Liver (tissue), 3 donors: ENCODE results near the gene RCOR1.

Experiments
- ATF3 ChIP-seq: IDR thresholded peaks from 2 replicates; pipeline ENCODE4 v1.6.1; 2016; ENCODE audit warnings: antibody characterized with exemption
- CTCF ChIP-seq: fragments of 150-350 bp; IDR thresholded peaks from 2 replicates; pipeline ENCODE4 v1.5.1; 2017; ENCODE audit warnings: improper control_type of control experiment, low read depth, low read length; ENCODE audit not compliant: missing input control
- EGR1 ChIP-seq, 2 donors: IDR thresholded peaks; 2 replicates each; pipeline ENCODE4 v1.6.1; 2016 to 2018; ENCODE audit warnings: antibody characterized with exemption in 2 of 2, low read depth in 2 of 2
- HNF4A ChIP-seq, 2 donors: conservative IDR thresholded peaks; 2 replicates each; pipeline ENCODE4 v1.6.1; 2016; ENCODE audit warnings: antibody characterized with exemption in 2 of 2, mild to moderate bottlenecking in 2 of 2
- JUND ChIP-seq, 2 donors: IDR thresholded peaks; 2 replicates each; pipeline ENCODE4 v1.6.1; 2016; ENCODE audit warnings: antibody characterized with exemption in 2 of 2
- MAX ChIP-seq: IDR thresholded peaks from 2 replicates; pipeline ENCODE4 v1.6.1; 2016; ENCODE audit warnings: antibody characterized with exemption
- RAD21 ChIP-seq, 2 donors: IDR thresholded peaks; 2 replicates each; pipeline ENCODE4 v1.6.1; 2016; ENCODE audit warnings: antibody characterized with exemption in 2 of 2, mild to moderate bottlenecking in 2 of 2
- REST ChIP-seq: IDR thresholded peaks from 2 replicates; pipeline ENCODE4 v1.6.1; 2016; ENCODE audit warnings: antibody characterized with exemption, mild to moderate bottlenecking
- TAF1 ChIP-seq: conservative IDR thresholded peaks from 2 replicates; pipeline ENCODE4 v1.6.1; 2016; ENCODE audit warnings: antibody characterized with exemption, mild to moderate bottlenecking
- YY1 ChIP-seq: IDR thresholded peaks from 2 replicates; pipeline ENCODE4 v1.6.1; 2016; ENCODE audit warnings: antibody characterized with exemption, mild to moderate bottlenecking
- ZBTB33 ChIP-seq: IDR thresholded peaks from 2 replicates; pipeline ENCODE4 v1.6.1; 2016; ENCODE audit warnings: antibody characterized with exemption
- donor health status: healthy.
- donor health status: healthy.

GRCh38 chr14:102603293-102603907 lies 11.0 kb downstream of the RCOR1 start:
- no peak for TF ChIP-seq TAF1
- no peak for TF ChIP-seq CTCF
- TF ChIP-seq RAD21 (IDR thresholded peaks at IDR 0.05) = no peak
- no peak for TF ChIP-seq MAX
- no peak for TF ChIP-seq ZBTB33
- no peak for TF ChIP-seq EGR1 (IDR thresholded peaks at IDR 0.05; ENCODE audit: low read depth in 2 of 2)
- no peak for TF ChIP-seq YY1
- TF ChIP-seq HNF4A (conservative IDR thresholded peaks at IDR 0.05) = no peak
- TF ChIP-seq REST = no peak
- TF ChIP-seq ATF3 = no peak
- TF ChIP-seq JUND (IDR thresholded peaks at IDR 0.05) = no peak
